Dendritic cell treated with granulocyte-macrophage colony-stimulating factor and Interleukin-4, amounts not matched to agents 40 ng/mL and 50 ng/mL, for 4 days (primary cell): ENCODE data around the gene AMN.

Source experiments
- H3K27ac Mint-ChIP-seq: one replicate; pipeline ENCODE4 v1.8.0; 2022; ENCODE audit warnings: mild to moderate bottlenecking, mixed read lengths
- H3K27me3 Mint-ChIP-seq: one replicate; pipeline ENCODE4 v1.8.0; 2022; ENCODE audit warnings: mild to moderate bottlenecking, mixed read lengths
- H3K36me3 Mint-ChIP-seq: one replicate; pipeline ENCODE4 v1.8.0; 2022; ENCODE audit warnings: low read depth, mixed read lengths
- H3K4me1 Mint-ChIP-seq: one replicate; pipeline ENCODE4 v1.8.0; 2022; ENCODE audit warnings: low read depth, mixed read lengths
- H3K4me3 Mint-ChIP-seq: one replicate; pipeline ENCODE4 v1.8.0; 2022; ENCODE audit warnings: mild to moderate bottlenecking, moderate library complexity, mixed read lengths
- H3K9me3 Mint-ChIP-seq: one replicate; pipeline ENCODE4 v1.8.0; 2022; ENCODE audit warnings: mixed read lengths
- intact Hi-C: fragments of 100-400 bp; cut with micrococcal nuclease; formaldehyde crosslinking; loops from one replicate; pipeline ENCODE4 v1.15.0; 2022

AMN gene

DNA sequence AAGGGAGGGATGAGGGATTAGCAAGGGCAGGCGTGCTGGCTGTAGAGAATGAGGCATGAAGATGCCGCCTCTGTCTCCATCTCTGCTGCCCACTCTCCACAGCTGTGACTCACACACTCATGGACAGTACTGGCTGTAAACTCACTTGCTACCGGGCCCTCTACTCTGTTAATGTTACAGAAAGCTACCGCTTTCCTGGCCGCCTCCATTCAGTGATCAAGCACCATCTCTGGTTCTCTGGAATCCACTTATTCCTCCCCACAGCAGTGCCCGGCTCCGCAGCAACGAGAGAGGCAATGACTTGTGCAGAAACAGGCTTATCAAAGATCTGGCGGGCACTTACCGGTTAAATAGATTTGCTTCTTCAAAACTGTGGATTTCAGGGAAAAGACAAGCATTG is 34.8 kb downstream of the AMN start:
- H3K4me1 Mint-ChIP-seq, result no peaks in the 10 kb centered on the region
- H3K9me3 Mint-ChIP-seq, result no peaks in the 10 kb centered on the region
- no peak overlapping the region for H3K4me3 Mint-ChIP-seq
- intact Hi-C loops, result no loop called here
- peaks cover 100% of the 10 kb centered on the region for H3K36me3 Mint-ChIP-seq
- H3K27ac Mint-ChIP-seq, result no peak overlapping the region
- H3K27me3 Mint-ChIP-seq, result no peaks in the 10 kb centered on the region

DNA sequence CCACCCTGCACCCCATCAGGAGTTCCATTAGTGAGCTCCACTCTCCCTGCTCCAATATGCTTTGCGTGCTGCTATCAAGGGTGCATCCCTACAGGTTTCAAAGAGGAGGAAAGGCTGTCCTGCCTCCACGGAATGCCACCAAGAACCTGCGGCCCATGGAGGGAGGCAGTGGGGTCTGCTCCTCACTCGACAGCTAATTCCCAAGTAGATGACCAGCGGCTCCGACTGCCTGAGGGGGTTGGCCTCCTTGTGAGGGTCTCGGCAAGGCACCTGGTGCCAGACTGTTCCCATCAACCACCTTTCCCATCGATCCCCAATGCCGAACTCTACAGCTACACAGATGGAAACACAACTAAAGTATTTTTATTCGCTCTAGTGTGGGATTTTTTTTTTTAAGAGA is 36.0 kb downstream of the AMN start:
- Mint-ChIP-seq H3K9me3 (no peaks in the 10 kb centered on the region), H3K27ac (no peak overlapping the region), H3K4me3 (no peak overlapping the region), H3K36me3 (peaks cover 100% of the 10 kb centered on the region), H3K4me1 (no peaks in the 10 kb centered on the region), H3K27me3 (no peaks in the 10 kb centered on the region)
- intact Hi-C loops, result no loop called here

DNA sequence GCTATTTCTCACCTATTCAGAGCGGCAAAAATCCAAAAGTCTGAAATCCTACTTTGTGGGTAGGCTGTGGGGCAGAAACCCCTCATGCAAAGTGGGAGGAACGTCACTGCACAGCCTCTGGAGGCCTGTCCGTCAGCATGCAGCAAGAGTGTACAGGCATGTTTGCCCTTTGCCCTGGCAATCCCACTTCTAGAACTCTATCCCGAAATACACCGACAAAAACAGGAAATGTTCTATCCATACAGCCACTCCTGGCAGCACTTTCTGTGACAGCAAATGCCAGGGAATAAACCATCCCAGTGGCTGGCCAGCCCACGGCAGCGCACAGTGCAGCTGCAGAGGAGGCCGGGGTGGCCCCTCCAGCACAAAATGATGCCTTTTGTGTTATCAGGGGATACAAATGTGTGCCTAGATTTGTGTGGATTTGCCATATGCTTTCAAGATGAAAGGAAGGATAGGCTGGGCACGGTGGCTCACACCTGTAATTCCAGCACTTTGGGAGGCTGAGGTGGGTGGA is 39.7 kb downstream of the AMN start:
- peaks cover 100% of the 10 kb centered on the region for H3K36me3 Mint-ChIP-seq
- H3K27ac Mint-ChIP-seq, result no peak overlapping the region
- no peak overlapping the region for H3K4me3 Mint-ChIP-seq
- no peaks in the 10 kb centered on the region for H3K4me1 Mint-ChIP-seq
- H3K9me3 Mint-ChIP-seq, result no peaks in the 10 kb centered on the region
- no peaks in the 10 kb centered on the region for H3K27me3 Mint-ChIP-seq
- intact Hi-C loops, result no loop called here

DNA sequence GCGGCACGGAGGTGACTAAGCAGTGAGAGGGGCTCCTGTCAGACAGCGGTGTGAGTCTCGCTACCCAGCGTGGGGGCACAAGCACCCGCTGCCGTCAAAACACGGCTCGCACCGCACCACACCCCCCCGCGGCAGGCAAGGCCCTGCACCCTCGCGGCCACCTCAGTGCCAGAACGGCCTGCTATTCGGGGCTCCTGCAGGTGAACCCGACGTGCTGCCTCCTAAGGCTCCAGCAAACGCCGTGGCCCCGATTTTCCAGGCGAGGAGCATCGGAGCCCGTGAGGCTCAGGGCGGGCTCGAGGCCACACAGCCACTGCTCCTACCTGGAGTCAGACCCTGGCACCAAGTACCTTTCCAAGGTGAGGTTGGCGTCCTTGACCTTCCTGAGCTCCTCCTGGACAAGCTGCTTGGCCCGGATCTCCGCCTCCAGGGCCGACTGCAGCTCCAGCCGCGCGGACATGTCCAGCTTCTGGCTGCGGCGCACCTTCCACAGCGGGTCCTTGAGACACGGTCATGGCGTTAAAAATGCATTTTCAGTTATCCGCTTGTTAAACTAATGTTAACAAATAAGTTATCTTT is 41.8 kb downstream of the AMN start:
- Mint-ChIP-seq H3K27ac (no peak overlapping the region), H3K9me3 (no peaks in the 10 kb centered on the region), H3K36me3 (peaks cover 100% of the 10 kb centered on the region), H3K27me3 (no peaks in the 10 kb centered on the region), H3K4me3 (no peak overlapping the region), H3K4me1 (no peaks in the 10 kb centered on the region)
- intact Hi-C loops, result no loop called here

DNA sequence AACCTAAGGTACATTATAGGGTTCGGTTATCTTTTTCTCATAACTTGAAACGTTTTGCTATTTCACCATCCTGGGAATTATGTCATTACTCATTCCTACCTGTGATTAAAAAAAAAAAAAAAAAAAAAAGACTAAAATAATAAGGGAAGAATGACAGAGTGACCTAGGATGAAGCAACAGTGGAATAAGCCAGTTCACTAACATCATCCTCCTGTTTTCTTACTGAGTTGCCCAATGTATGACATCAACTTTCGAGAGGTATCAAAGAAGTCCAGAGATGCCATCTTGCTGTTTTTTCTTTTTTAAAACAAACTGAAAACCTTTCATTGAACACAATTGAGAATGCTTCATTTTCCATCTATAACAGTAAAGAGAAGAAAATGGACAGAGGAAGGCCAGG is 42.8 kb downstream of the AMN start:
- Mint-ChIP-seq H3K27me3 (no peaks in the 10 kb centered on the region), H3K36me3 (peaks cover 100% of the 10 kb centered on the region), H3K4me3 (no peak overlapping the region), H3K9me3 (no peaks in the 10 kb centered on the region), H3K4me1 (no peaks in the 10 kb centered on the region), H3K27ac (no peak overlapping the region)
- intact Hi-C loops, result no loop called here

DNA sequence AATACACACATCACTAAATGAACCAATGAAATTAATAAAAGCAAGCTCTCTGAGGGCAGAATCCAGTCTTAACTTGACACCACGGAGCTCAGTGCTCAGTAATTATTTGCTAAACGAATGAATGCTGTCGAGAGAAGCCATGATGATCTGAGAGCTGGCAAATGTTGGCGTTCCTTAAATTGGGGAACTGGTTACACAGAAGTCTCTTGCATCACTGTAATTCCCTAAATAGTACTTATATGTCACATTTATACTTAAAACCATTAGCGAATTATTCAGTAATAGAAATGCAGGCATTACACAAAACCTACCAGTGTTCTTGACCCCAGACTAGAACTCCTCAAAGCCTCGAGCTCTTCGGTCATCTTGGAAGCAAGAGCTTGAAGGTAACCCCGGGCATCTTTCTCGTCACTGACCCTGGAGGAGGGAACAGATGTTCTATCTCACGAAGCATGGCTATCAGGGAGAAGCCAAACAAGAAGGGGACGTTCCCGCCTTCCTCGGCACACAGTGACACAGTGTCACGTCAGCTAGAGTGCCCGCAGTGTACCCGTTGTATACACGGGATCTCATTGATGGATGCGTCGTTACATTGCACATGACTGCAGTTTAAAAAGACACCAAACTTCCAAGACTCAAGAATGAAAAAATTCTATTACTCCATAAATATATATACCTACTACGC is 43.6 kb downstream of the AMN start:
- Mint-ChIP-seq H3K9me3 (no peaks in the 10 kb centered on the region), H3K4me3 (no peak overlapping the region), H3K27me3 (no peaks in the 10 kb centered on the region), H3K27ac (no peak overlapping the region), H3K4me1 (no peaks in the 10 kb centered on the region), H3K36me3 (peaks cover 100% of the 10 kb centered on the region)
- intact Hi-C loops, result no loop called here

DNA sequence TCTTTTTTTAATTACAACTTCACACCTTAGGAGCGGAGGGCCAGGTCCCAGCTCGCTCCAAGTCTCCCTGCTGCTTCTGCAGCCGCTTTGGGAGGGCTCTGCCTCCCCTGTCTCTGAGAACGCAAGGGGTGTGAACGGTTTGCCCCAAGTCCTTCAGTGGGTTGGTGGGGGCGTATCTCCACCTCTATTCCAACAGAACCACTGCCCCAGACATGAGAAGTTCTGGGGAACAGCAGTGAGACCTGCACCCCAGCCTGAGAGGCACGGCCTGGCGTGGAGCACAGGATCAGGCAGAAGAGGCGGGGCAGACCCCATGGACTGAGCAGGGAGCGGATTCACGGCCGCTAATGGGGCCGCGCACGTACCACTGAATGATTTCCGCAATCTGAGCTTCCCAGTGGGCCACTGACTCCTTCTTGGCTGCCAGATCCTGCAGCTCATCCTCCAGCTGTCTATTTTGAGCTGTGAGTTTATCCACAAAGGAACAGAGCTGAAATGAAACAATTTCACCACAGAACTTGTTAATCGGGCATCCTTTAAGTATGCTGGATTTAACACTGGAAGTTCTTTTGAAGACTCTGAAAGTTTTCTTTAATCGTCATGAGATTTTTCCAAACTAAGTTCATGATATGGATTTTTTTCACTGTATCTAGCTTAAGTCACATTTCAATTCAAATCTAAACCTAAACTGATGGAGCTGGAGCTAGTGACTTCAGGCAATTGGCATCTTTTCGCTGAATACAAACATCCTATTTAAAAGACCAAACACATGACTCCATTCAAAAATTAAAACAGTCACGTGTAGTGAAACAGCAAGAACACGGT is 44.4 kb downstream of the AMN start:
- H3K9me3 Mint-ChIP-seq, result no peaks in the 10 kb centered on the region
- H3K4me3 Mint-ChIP-seq, result no peak overlapping the region
- intact Hi-C loops, result no loop called here
- peaks cover 100% of the 10 kb centered on the region for H3K36me3 Mint-ChIP-seq
- no peaks in the 10 kb centered on the region for H3K4me1 Mint-ChIP-seq
- no peaks in the 10 kb centered on the region for H3K27me3 Mint-ChIP-seq
- no peak overlapping the region for H3K27ac Mint-ChIP-seq

DNA sequence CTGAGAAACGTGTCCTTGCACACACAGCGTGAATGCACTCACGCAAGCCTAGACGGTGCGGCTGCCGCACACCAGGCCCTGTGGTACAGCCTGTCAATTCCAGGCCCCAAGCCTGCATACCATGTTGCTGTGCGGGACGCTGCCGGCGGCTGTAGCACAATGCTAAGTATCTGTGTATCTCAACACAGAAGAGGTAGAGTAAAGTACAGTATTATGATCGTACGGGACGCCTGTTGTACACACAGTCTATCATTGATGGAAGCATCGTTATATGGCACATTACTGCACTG is 45.0 kb downstream of the AMN start:
- intact Hi-C loops, result no loop called here
- no peaks in the 10 kb centered on the region for H3K4me1 Mint-ChIP-seq
- H3K9me3 Mint-ChIP-seq, result no peaks in the 10 kb centered on the region
- no peaks in the 10 kb centered on the region for H3K27me3 Mint-ChIP-seq
- no peak overlapping the region for H3K27ac Mint-ChIP-seq
- no peak overlapping the region for H3K4me3 Mint-ChIP-seq
- H3K36me3 Mint-ChIP-seq, result peaks cover 100% of the 10 kb centered on the region

DNA sequence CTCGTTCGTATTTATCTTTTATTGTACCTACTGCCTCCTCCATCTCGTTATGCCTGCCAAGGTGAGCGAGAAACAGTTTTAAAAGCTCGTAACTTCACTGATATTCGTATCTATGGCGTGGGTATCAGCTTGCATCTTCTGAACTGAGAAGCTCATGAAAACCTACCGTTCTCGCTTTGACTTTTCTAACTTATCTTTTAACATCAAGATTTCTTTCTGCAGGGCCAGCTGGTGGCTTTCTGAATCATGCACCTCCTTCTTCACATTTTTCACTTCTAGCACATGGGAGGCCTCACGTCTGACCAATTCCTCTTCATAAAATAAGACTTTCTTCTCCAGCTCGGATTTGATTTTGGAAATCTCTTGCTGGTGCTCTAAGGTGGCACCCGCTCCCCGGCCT is 45.8 kb downstream of the AMN start:
- no peak overlapping the region for H3K4me3 Mint-ChIP-seq
- no peaks in the 10 kb centered on the region for H3K27me3 Mint-ChIP-seq
- intact Hi-C loops, result no loop called here
- no peaks in the 10 kb centered on the region for H3K4me1 Mint-ChIP-seq
- no peaks in the 10 kb centered on the region for H3K9me3 Mint-ChIP-seq
- peaks cover 100% of the 10 kb centered on the region for H3K36me3 Mint-ChIP-seq
- H3K27ac Mint-ChIP-seq, result no peak overlapping the region

DNA sequence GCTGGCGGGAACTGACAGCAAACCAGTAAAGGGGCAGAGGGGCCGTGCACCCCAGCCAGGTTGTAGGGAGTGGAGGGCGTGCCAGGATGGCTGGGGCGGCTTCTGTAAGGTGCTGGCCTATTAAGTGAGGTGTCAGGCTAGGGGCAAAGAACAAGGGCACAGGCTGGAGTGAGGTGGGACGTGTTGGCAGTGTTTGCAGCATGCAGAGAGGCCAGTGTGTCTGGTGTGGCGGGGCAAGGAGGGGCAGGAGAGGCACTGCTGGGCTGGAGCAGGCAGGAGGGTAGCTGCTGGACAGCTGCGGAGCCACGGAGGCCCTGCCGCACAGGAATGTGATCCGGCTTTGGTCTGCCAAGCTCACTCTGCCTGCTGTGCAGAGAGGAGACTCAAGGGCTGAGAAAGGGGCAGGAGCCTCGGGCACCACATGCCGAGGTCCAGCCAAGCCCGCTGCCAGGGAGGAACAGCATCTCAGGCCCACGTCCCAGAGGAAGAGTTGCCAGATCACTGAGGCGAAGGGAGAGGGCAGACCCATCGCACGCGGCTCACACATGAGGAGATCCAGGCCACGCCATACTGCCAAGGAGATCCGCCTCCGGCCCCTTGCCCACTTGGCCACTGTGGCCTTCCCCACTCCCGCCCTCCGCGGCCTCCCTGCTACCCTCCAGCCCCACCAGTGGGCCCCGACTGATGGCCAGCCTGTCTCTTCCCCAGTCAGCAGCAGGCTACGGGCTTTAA is 46.8 kb downstream of the AMN start:
- Mint-ChIP-seq H3K4me1 (peaks cover 6% of the 10 kb centered on the region), H3K36me3 (peaks cover 100% of the 10 kb centered on the region), H3K27ac (no peak overlapping the region), H3K27me3 (no peaks in the 10 kb centered on the region), H3K4me3 (no peak overlapping the region), H3K9me3 (no peaks in the 10 kb centered on the region)
- intact Hi-C loops, result no loop called here

DNA sequence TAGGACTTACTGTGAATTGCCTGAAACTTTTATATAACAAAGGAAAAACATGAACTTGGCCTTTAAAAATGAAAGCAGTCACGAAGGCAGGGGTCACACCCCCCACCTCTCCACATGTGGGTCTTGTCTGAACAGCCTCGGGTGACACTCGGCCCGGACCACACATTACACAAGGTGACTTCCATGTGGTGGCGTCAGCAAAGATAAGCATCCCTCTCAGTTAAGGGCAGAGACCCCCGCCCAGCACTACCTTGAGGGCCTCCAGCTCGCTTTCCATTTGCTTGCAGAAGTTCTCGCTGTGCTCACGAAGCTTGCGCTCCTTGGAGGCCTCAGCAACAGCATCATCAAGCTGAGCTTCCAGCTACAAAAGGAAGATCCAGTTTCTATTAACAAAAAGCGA is 47.4 kb downstream of the AMN start:
- H3K4me1 Mint-ChIP-seq, result peaks cover 11% of the 10 kb centered on the region
- H3K36me3 Mint-ChIP-seq, result peaks cover 100% of the 10 kb centered on the region
- H3K4me3 Mint-ChIP-seq, result no peak overlapping the region
- intact Hi-C loops, result no loop called here
- H3K9me3 Mint-ChIP-seq, result no peaks in the 10 kb centered on the region
- H3K27ac Mint-ChIP-seq, result no peak overlapping the region
- no peaks in the 10 kb centered on the region for H3K27me3 Mint-ChIP-seq

DNA sequence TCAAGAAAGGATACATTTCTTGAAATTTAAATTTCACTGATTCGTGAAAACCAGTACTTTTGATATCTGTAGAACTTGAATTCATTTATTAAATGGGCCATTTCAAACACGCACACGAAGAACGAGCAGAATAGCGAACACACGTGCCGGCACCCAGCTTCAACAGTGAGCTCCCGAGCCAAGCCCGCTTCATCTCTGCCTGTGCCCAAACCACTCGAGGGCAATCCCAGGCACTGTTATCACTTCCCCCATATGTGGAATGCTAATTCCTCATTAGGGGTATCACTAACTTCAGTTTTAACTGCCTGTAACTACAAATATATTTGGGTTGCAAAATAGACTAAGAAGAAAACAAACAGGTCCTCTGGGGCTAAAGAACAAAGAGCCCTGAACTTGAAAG is 48.0 kb downstream of the AMN start:
- H3K27ac Mint-ChIP-seq, result no peak overlapping the region
- H3K9me3 Mint-ChIP-seq, result no peaks in the 10 kb centered on the region
- H3K4me3 Mint-ChIP-seq, result no peak overlapping the region
- H3K27me3 Mint-ChIP-seq, result no peaks in the 10 kb centered on the region
- peaks cover 100% of the 10 kb centered on the region for H3K36me3 Mint-ChIP-seq
- intact Hi-C loops, result no loop called here
- H3K4me1 Mint-ChIP-seq, result peaks cover 11% of the 10 kb centered on the region

DNA sequence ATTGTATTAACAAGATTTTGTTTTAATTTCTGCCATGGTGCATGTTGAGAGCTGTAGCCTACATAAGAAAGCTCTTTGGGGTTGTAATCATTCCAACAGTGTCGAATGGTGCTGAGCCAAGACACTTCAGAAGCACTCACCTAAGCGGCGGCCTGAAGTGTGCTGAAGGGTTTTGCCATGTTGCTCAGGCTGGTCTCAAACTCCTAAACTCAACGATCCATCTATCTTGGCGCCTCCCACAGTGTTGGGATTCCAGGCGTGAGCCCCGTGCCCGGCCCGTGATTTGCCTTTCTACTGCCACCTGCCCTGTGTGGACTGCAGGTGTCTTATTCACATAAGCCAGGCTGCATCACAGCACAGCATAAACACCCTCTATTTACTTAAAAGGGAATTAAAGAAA is 48.9 kb downstream of the AMN start:
- H3K4me1 Mint-ChIP-seq, result peaks cover 11% of the 10 kb centered on the region
- no peaks in the 10 kb centered on the region for H3K27me3 Mint-ChIP-seq
- no peaks in the 10 kb centered on the region for H3K9me3 Mint-ChIP-seq
- no peak overlapping the region for H3K27ac Mint-ChIP-seq
- intact Hi-C loops, result no loop called here
- H3K36me3 Mint-ChIP-seq, result peaks cover 100% of the 10 kb centered on the region
- no peak overlapping the region for H3K4me3 Mint-ChIP-seq
